ENCODE results near the gene C4orf36. TPM values are rescaled to one million over a fixed set of nuclear protein-coding genes. Genes with fewer than 3 reads are reported as not detected.
A peak's percentile ranks its signal among the peaks of the same experiment; 100 is the strongest.

Gene C4orf36
- total and polyA plus RNA-seq, 2 of the 4 experiments (the other 2 are of a cell fraction) = 0.18 to 0.41 TPM

DNA sequence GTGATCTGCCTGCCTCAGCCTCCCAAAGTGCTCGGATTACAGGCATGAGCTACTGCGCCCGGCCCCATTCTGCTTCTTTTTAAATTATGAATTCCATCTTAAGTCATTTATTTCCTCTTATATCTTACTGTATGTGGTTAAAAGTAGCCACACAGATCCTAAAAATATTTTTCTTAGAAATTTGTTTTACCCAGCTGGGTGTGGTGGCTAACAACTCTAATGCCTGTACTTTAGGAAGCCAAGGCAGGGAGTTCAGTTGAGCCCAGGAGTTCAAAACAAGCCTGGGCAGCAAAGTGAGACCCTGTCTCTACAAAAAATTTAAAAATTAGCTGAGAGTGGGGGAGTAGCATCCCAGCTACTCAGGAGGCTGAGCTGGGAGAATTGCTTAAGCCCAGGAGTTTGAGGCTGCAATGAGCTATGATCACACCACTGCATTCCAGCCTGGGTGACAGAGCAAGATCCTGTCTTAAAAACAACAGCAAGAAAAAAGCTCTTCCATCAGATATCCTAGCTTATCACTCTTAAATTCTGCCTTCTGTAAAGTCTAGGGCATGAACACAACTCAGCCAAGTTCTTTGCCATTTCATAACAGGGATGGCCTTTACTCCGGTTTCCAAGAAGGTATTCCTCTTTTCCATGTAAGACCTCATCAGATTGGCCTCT is 27.5 kb upstream of the C4orf36 start:
- POLR2A ChIA-PET (ENCODE audit: unreplicated experiment) = no interaction called here
- Histone ChIP-seq H3K79me1 (ENCODE audit: low read depth in 1 of 2, low read length in 2 of 2) (no peaks in the 10 kb centered on the region; a peak in 1 of 4 replicates), H3K27ac (ENCODE audit: insufficient read depth, low read length) (no peak overlapping the region), H4K8ac (ENCODE audit: low read depth in 2 of 2, low read length in 2 of 2) (no peak overlapping the region; a peak in 1 of 4 replicates), H3K56ac (ENCODE audit: extremely low read depth, insufficient read depth, low read length) (0 out of 2 replicates have a peak overlapping the region, but pooled peaks have one; percentile 38), H3K23ac (ENCODE audit: low read depth, low read length) (no peak overlapping the region), H2BK120ac (ENCODE audit: low read depth, low read length) (peak overlapping the region; percentile 39; the same call in 1 of the 2 replicates), H4K5ac (ENCODE audit: low read depth, low read length) (peak overlapping the region; percentile 21; the same call in 1 of the 2 replicates), H3K27me3 (ENCODE audit: control insufficient read depth, insufficient read depth, low read length) (no peaks in the 10 kb centered on the region), H3K4me1 (ENCODE audit: control insufficient read depth, insufficient read depth, low read length) (peaks cover 2% of the 10 kb centered on the region; the same call in 1 of the 2 replicates), H2AK9ac (replicated peaks; ENCODE audit: low read depth, low read length, poor library complexity) (no peak overlapping the region), H2BK5ac (ENCODE audit: low read depth, low read length, poor library complexity, severe bottlenecking) (peak overlapping the region; percentile 67), H3K4me2 (ENCODE audit: low read depth, low read length) (no peak overlapping the region), H3K14ac (replicated peaks; ENCODE audit: low read depth, low read length) (peak overlapping the region; percentile 64; the same call in 1 of the 2 replicates), H2BK15ac (ENCODE audit: low read depth, low read length) (peak overlapping the region; percentile 61; the same call in 1 of the 3 replicates), H3K36me3 (ENCODE audit: control insufficient read depth, insufficient read depth, low read length) (no peaks in the 10 kb centered on the region), H3K9me3 (ENCODE audit: control insufficient read depth, insufficient read depth, low read length) (no peaks in the 10 kb centered on the region), H3K4ac (ENCODE audit: low read depth, low read length) (peak overlapping the region; percentile 39; the same call in 1 of the 2 replicates), H3K4me3 (ENCODE audit: insufficient read depth, low read depth, low read length) (no peak overlapping the region), H4K20me1 (ENCODE audit: insufficient read depth, low read length) (no peaks in the 10 kb centered on the region), H2BK20ac (ENCODE audit: low read depth, low read length) (peak overlapping the region; percentile 51; the same call in 1 of the 2 replicates), H2AFZ (replicated peaks; ENCODE audit: low read length, poor library complexity) (no peak overlapping the region), H3K9me1 (ENCODE audit: insufficient read depth, low read length) (no peaks in the 10 kb centered on the region; the same call in 1 of the 2 replicates), H2AK5ac (ENCODE audit: low read depth, low read length) (0 out of 2 replicates have a peak overlapping the region, but pooled peaks have one; percentile 44), H3K18ac (ENCODE audit: low read depth, low read length) (peak overlapping the region; percentile 27; the same call in 1 of the 2 replicates), H3K9ac (ENCODE audit: low read depth, low read length) (no peak overlapping the region), H4K91ac (ENCODE audit: insufficient read depth, low read depth, low read length) (no peak overlapping the region)
- in situ Hi-C loops (cut with MboI; ENCODE audit: low sequenced_read_pairs) (loop anchor here (5.0 to 25.0 kb wide), 3 partner anchors 173 to 543 kb away; no protein-coding TSS in a partner anchor), intact Hi-C loops (cut with micrococcal nuclease) (loop anchor here (5.0 to 10.0 kb wide), 2 partner anchors 205 to 303 kb away; partner anchors contain the start of gene KLHL8), dilution Hi-C loops (cut with HindIII; ENCODE audit: low sequenced_read_pairs, unreplicated experiment) (no loop called here)
- CTCF ChIA-PET = interaction anchor here (0.5 to 1.1 kb wide), 4 partner anchors 42 to 1124 kb away, joined by 3 to 4 read pairs (median 4); no protein-coding TSS in a partner anchor
- TF ChIP-seq MXI1 (IDR thresholded peaks at IDR 0.05; ENCODE audit: borderline replicate concordance, low read depth, low read length) = no peak
- TF ChIP-seq FOS (IDR thresholded peaks at IDR 0.05; ENCODE audit: low read depth, low read length) = no peak
- no peak for TF ChIP-seq MAFK (IDR thresholded peaks at IDR 0.05; ENCODE audit: low read depth, low read length)
- TF ChIP-seq CEBPB (IDR thresholded peaks at IDR 0.05; ENCODE audit: low read depth, low read length) = peak; percentile 37; the same call in 1 of the 2 replicates
- TF ChIP-seq MAZ (IDR thresholded peaks at IDR 0.05; ENCODE audit: borderline replicate concordance, low read depth, low read length) = no peak
- no peak for TF ChIP-seq RCOR1 (IDR thresholded peaks at IDR 0.05; ENCODE audit: insufficient replicate concordance, low read length)
- TF ChIP-seq CHD1 (IDR thresholded peaks at IDR 0.05; ENCODE audit: low read depth, low read length) = no peak
- no peak for TF ChIP-seq BHLHE40 (IDR thresholded peaks at IDR 0.05; ENCODE audit: low read depth, low read length)
- no peak for TF ChIP-seq RFX5 (IDR thresholded peaks at IDR 0.05; ENCODE audit: low read depth, low read length)
- ATAC-seq (ENCODE audit: low read depth) = peak; percentile 24; the same call in 1 of the 2 replicates
- 100% methylated on average over 1 of the region's 4 CpGs; no CpG with 5 or more reads in 1 of the 2 experiments for WGBS, 2 experiments (ENCODE audit: extremely low coverage in 2 of 2, insufficient read length in 1 of 2)
- BruUV-seq (replicated peaks) = no TSS peak
- DNase-seq = peak; percentile 24

Measured in IMR-90 (cell line).